HG03354 (cell line): Measurements from ENCODE around the gene FOXD2.

Experiments
- ATAC-seq: cut with Tn5 transposase; IDR thresholded peaks from one replicate; pipeline ENCODE4 v1.9.1; 2021; ENCODE audit warnings: mild to moderate bottlenecking; ENCODE audit not compliant: unreplicated experiment, poor library complexity, severe bottlenecking

The FOXD2 gene

GRCh38 chr1:47416319-47417169 is 21.3 kb upstream of the FOXD2 start:
- ATAC-seq, result no peak

GRCh38 chr1:47417170-47418044 is 20.4 kb upstream of the FOXD2 start:
- ATAC-seq, result no peak

- ATAC-seq, result no peak
Observed at GRCh38 chr1:47418122-47418521, 19.7 kb upstream of the FOXD2 start.

- ATAC-seq, result no peak
Observed at GRCh38 chr1:47418681-47419325, 19.0 kb upstream of the FOXD2 start.

GRCh38 chr1:47420547-47420946 is 17.3 kb upstream of the FOXD2 start:
- no peak for ATAC-seq

GRCh38 chr1:47423872-47424271 is 14.0 kb upstream of the FOXD2 start:
- ATAC-seq, result no peak

- no peak for ATAC-seq
Observed at GRCh38 chr1:47424336-47424982, 13.4 kb upstream of the FOXD2 start.

- ATAC-seq, result no peak
Observed at GRCh38 chr1:47431534-47431933, 6.3 kb upstream of the FOXD2 start.

GRCh38 chr1:47432071-47433036 is 5.5 kb upstream of the FOXD2 start:
- ATAC-seq, result peak; percentile 40

GRCh38 chr1:47433037-47433421 is 4.8 kb upstream of the FOXD2 start:
- no peak for ATAC-seq

- no peak for ATAC-seq
Observed at GRCh38 chr1:47433477-47434050, 4.3 kb upstream of the FOXD2 start.

GRCh38 chr1:47434051-47434842 is 3.6 kb upstream of the FOXD2 start:
- ATAC-seq, result no peak

GRCh38 chr1:47435506-47436303 is 2.1 kb upstream of the FOXD2 start:
- no peak for ATAC-seq

- peak; percentile 48 for ATAC-seq
Observed at GRCh38 chr1:47436304-47436978, 1.4 kb upstream of the FOXD2 start.

GRCh38 chr1:47436979-47437446 is 831 bp upstream of the FOXD2 start:
- peak; percentile 23 for ATAC-seq
